GM23248 (cell line): ENCODE results near the gene CCDC80. TPM values are rescaled to one million over a fixed set of nuclear protein-coding genes. Genes with fewer than 3 reads are reported as not detected.

Experiments used
- DNase-seq: peaks from one replicate; pipeline ENCODE4 v3.0.0-alpha.2; 2015
- H2AFZ ChIP-seq: fragments of 200-600 bp; sonication (generic); 2 replicates; pipeline ENCODE4 v1.6.1; 2016; ENCODE audit warnings: antibody characterized with exemption
- H3F3A ChIP-seq: fragments of 200-600 bp; sonication (generic); 2 replicates; pipeline ENCODE4 v1.6.1; 2016; ENCODE audit warnings: mild to moderate bottlenecking, antibody characterized with exemption, mixed run types; ENCODE audit not compliant: insufficient read depth
- H3K27ac ChIP-seq: fragments of 200-600 bp; sonication (generic); 2 replicates; pipeline ENCODE4 v1.5.1; 2016; ENCODE audit warnings: mild to moderate bottlenecking
- H3K27me3 ChIP-seq: fragments of 200-600 bp; sonication (generic); replicated peaks from 2 replicates; pipeline ENCODE4 v1.6.1; 2016; ENCODE audit warnings: mild to moderate bottlenecking; ENCODE audit not compliant: insufficient read depth
- H3K36me3 ChIP-seq: fragments of 200-600 bp; sonication (generic); 2 replicates; pipeline ENCODE4 v1.6.1; 2016; ENCODE audit warnings: low read depth, mild to moderate bottlenecking
- H3K4me1 ChIP-seq: fragments of 200-600 bp; sonication (generic); 2 replicates; pipeline ENCODE4 v1.6.1; 2016; ENCODE audit warnings: mild to moderate bottlenecking; ENCODE audit not compliant: insufficient read depth
- H3K4me2 ChIP-seq: fragments of 200-600 bp; sonication (generic); one replicate; pipeline ENCODE4 v1.6.1; 2016; ENCODE audit warnings: mild to moderate bottlenecking; ENCODE audit not compliant: unreplicated experiment
- H3K4me3 ChIP-seq: fragments of 200-600 bp; sonication (generic); 2 replicates; pipeline ENCODE4 v1.5.1; 2016; ENCODE audit warnings: mild to moderate bottlenecking
- H3K79me2 ChIP-seq: fragments of 200-600 bp; sonication (generic); 2 replicates; pipeline ENCODE4 v1.6.1; 2016; ENCODE audit warnings: mild to moderate bottlenecking; ENCODE audit not compliant: insufficient read depth
- H3K9ac ChIP-seq: fragments of 200-600 bp; sonication (generic); 2 replicates; pipeline ENCODE4 v1.6.1; 2016; ENCODE audit warnings: mild to moderate bottlenecking
- H3K9me2 ChIP-seq: fragments of 200-600 bp; sonication (generic); 2 replicates; pipeline ENCODE4 v1.6.1; 2016; ENCODE audit warnings: mixed run types, mild to moderate bottlenecking, moderate library complexity; ENCODE audit not compliant: insufficient read depth
- H3K9me3 ChIP-seq: fragments of 200-600 bp; sonication (generic); one replicate; pipeline ENCODE4 v1.6.1; 2017; ENCODE audit warnings: low read depth
- H4K20me1 ChIP-seq: fragments of 200-600 bp; sonication (generic); 2 replicates; pipeline ENCODE4 v1.6.0; 2016; ENCODE audit not compliant: insufficient read depth
- EZH2 ChIP-seq: fragments of 200-600 bp; sonication (generic); IDR thresholded peaks from 2 replicates; pipeline ENCODE4 v1.6.1; 2018; ENCODE audit warnings: antibody characterized with exemption, mild to moderate bottlenecking; ENCODE audit not compliant: insufficient read depth, poor library complexity, severe bottlenecking
- EZH2phosphoT487 ChIP-seq: fragments of 200-600 bp; sonication (generic); IDR thresholded peaks from 2 replicates; pipeline ENCODE4 v1.6.1; 2018; ENCODE audit warnings: antibody characterized with exemption, moderate library complexity, mild to moderate bottlenecking, low read depth; ENCODE audit not compliant: insufficient read depth
- WGBS, 2 experiments: methylation state at CpG; one replicate each; pipeline ENCODE4 v1.1.6; 2015 to 2017; ENCODE audit warnings: low lambda C conversion rate in 2 of 2, low coverage in 1 of 2; ENCODE audit errors: missing lambda C conversion rate in 2 of 2; 5-methylcytosine and 5-hydroxymethylcytosine counted together
- in situ Hi-C: fragments of 300-500 bp; cut with MboI; formaldehyde crosslinking; loops from 2 replicates; pipeline ENCODE4 v1.15.0; 2020
- polyA plus RNA-seq: library from polyadenylated mRNA; unstranded; fragments of >200 nt; fragmentation: Nextera tagmentation; extraction: Ambion mirVana; gene quantifications from 2 replicates; pipeline ENCODE4 v1.2.1, GENCODE V29; 2016
- total RNA-seq: library from RNA; depleted of rRNA; stranded (reverse); fragments of >200 nt; shearing (Covaris generic); gene quantifications from 2 replicates; pipeline ENCODE4 v1.2.3, GENCODE V29; 2014

CCDC80 gene
- total and polyA plus RNA-seq, 2 experiments from 2014 or later = 1,238 to 2,200 TPM

DNA sequence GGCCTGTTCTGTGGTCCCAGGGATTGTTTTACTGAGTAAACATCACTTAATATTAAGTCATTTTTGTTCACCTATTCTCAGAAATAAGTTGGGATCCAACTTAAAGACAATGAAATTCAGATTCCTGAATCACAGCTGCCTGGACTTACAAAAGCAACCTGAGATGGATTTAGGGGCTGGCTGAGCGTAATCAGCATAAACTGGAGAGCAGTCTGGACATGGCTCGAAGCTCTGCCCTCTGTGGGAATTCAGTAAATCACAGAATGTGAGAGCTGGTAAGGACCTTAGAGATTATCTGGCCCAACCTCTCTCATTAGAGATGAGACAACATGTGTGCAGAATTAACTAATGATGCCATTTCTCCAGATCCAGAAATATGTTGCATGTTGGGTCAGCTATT lies 23.7 kb downstream of the CCDC80 start:
- Histone ChIP-seq H3K4me1 (peaks cover 26% of the 10 kb centered on the region), H3K9ac (peak overlapping the region; percentile 9; the same call in 1 of the 2 replicates), H4K20me1 (no peaks in the 10 kb centered on the region; the same call in 1 of the 2 replicates), H2AFZ (no peak overlapping the region), H3K27ac (peak overlapping the region; percentile 95), H3K36me3 (peaks cover 96% of the 10 kb centered on the region), H3K27me3 (no peaks in the 10 kb centered on the region), H3K4me2 (no peak overlapping the region), H3F3A (peaks cover 98% of the 10 kb centered on the region), H3K9me3 (no peaks in the 10 kb centered on the region), H3K9me2 (no peaks in the 10 kb centered on the region), H3K79me2 (peaks cover 98% of the 10 kb centered on the region), H3K4me3 (no peak overlapping the region)
- TF ChIP-seq EZH2phosphoT487 = no peak
- in situ Hi-C loops = no loop called here
- DNase-seq = no peak
- 93 to 98% methylated on average over 2 of the region's 2 CpGs for WGBS, 2 experiments

DNA sequence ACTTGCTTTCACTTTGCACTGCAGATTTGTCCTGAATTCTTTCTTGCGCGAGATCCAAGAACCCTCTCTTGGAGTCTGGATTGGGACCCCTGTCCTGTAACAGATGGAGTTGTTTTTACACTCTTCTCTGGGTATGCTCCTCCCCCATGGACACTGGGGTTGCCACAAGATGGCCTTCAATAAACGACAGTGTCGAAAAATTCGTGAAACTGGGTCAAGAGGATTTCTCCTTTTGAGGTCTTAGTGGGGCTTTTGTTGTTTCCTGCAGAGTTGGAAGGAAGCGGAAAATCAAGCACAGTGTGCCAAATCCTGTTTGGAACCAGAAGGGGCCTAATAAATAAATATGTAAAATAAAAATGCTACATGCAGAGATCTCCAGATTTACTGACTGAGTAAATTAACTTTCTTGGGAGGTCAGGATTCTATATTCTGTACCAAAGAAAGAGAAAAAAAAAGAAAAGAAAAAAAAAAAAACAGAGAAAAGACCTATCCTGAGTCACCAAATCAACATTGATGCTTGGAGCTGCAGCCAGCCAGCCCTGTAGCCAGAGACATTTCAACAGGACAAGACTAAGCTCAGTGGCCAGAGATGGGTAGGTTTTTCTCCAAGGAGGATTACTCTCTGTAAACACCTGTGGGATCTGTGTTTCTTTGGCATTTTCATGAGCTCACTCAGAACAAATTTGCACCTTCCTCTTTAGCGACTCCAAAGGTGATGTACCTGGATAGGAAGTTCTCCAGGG lies 24.8 kb downstream of the CCDC80 start:
- peak overlapping the region; percentile 95 for H3K27ac ChIP-seq
- 67 to 74% methylated on average over 7 of the region's 7 CpGs for WGBS, 2 experiments

DNA sequence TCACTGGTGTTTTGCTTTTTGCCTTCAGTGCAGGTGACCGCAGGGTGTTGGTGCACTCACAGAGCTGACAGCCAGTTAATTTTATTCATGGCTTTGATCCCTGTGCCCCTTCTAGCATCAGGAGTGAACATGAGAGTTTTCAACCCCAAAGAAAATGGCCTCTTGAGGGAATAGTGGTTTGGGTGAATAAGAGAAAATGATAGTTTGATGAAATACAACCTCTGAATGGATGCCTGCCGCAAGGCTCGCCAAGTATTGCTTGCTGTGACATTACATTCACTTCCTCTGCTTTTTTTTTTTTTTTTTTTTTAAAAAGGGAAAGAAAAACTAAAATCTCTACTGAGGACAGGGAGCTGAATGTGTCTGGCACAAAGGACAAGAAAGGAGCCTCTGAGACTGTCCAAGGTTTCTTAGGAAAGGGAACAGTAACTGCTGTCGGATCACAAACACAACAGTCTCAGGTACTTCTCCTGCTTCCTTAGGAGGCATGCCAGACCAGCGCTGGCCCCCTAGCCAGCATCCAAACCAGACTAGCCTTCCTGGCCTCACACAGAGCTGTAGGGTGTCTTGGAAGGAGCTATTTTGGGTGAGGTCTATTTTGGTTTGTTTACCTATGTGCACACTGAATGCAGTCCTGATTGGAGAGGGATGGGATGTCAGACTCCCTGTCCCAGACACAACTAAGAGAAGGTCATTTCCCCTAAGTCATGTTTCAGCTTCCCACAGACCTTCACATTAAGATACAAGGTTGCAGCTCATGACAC lies 29.0 kb downstream of the CCDC80 start:
- Histone ChIP-seq H3K9me3 (no peaks in the 10 kb centered on the region), H3K36me3 (peaks cover 94% of the 10 kb centered on the region), H3K9me2 (no peaks in the 10 kb centered on the region), H3F3A (peaks cover 97% of the 10 kb centered on the region), H2AFZ (no peak overlapping the region), H3K4me2 (no peak overlapping the region), H3K79me2 (peaks cover 90% of the 10 kb centered on the region), H3K9ac (peak overlapping the region; percentile 2; the same call in 1 of the 2 replicates), H3K27me3 (no peaks in the 10 kb centered on the region), H4K20me1 (no peaks in the 10 kb centered on the region), H3K4me1 (peaks cover 17% of the 10 kb centered on the region), H3K27ac (peak overlapping the region; percentile 97), H3K4me3 (no peak overlapping the region)
- WGBS, 2 experiments = 84 to 94% methylated on average over 5 of the region's 5 CpGs
- in situ Hi-C loops = no loop called here
- no peak for TF ChIP-seq EZH2
- no peak for TF ChIP-seq EZH2phosphoT487
- no peak for DNase-seq

More for the DNA sequence above, 24.8 kb downstream of the CCDC80 start:
- in situ Hi-C loops = no loop called here
- Histone ChIP-seq H2AFZ (no peak overlapping the region), H3K27me3 (no peaks in the 10 kb centered on the region), H3K9me2 (no peaks in the 10 kb centered on the region), H3K36me3 (peaks cover 92% of the 10 kb centered on the region), H3K9me3 (no peaks in the 10 kb centered on the region), H3F3A (peaks cover 98% of the 10 kb centered on the region), H3K9ac (peak overlapping the region; percentile 9; the same call in 1 of the 2 replicates), H3K4me2 (no peak overlapping the region), H3K4me1 (peaks cover 23% of the 10 kb centered on the region), H3K79me2 (peaks cover 97% of the 10 kb centered on the region), H4K20me1 (no peaks in the 10 kb centered on the region), H3K4me3 (no peak overlapping the region)
- peak; percentile 64 for DNase-seq
- no peak for TF ChIP-seq EZH2

DNA sequence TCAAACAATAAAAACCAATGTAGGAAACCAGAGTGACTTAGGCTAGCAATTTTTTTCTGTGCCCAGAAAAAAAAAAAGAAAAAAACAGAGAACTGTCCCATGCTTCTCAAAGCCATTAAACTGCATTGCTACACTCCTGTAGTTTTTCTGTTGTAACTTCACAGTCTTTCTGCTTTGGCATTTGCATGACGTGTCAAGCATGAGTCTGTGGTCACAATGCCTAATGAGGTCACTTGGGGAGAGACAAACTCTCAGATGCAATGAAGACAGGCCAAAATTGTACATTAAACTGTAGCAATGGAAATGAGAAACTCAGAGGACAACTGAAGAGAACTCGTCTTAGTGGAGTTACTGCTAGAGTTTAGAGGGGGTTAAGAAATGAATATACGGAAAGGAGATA lies 30.8 kb downstream of the CCDC80 start:
- peaks cover 25% of the 10 kb centered on the region for H3K4me1 ChIP-seq
- H3K79me2 ChIP-seq = peaks cover 73% of the 10 kb centered on the region
- WGBS, 2 experiments = 15 to 21% methylated on average over 3 of the region's 3 CpGs
- H3K4me2 ChIP-seq = no peak overlapping the region
- peak; percentile 94 for DNase-seq
- in situ Hi-C loops = no loop called here
- no peak for TF ChIP-seq EZH2
- H2AFZ ChIP-seq = no peak overlapping the region
- H3K9ac ChIP-seq = peak overlapping the region; percentile 65
- peaks cover 96% of the 10 kb centered on the region for H3F3A ChIP-seq
- H3K27ac ChIP-seq = peak overlapping the region; percentile 97
- H3K9me2 ChIP-seq = no peaks in the 10 kb centered on the region
- H3K27me3 ChIP-seq = no peaks in the 10 kb centered on the region
- H3K36me3 ChIP-seq = peaks cover 91% of the 10 kb centered on the region
- H3K4me3 ChIP-seq = no peak overlapping the region
- no peaks in the 10 kb centered on the region for H4K20me1 ChIP-seq
- no peaks in the 10 kb centered on the region for H3K9me3 ChIP-seq
